OCI-LY3 (cell line): ENCODE measurements around the gene TMEM132D.

ENCODE experiments used
- H2AFZ ChIP-seq: fragments of 200-600, 300-600 bp; shearing (Covaris generic); 2 replicates; pipeline ENCODE4 v1.6.0; 2014; ENCODE audit warnings: antibody characterized with exemption, low read depth, low read length
- H3K27ac ChIP-seq: fragments of 200-600, 300-600 bp; sonication (generic); 2 replicates; pipeline ENCODE4 v1.5.1; 2014; ENCODE audit warnings: mild to moderate bottlenecking, low read length, moderate library complexity, mixed read lengths
- H3K27me3 ChIP-seq: fragments of 200-600, 300-600 bp; sonication (generic); 2 replicates; pipeline ENCODE4 v1.6.1; 2014; ENCODE audit warnings: low read depth, low read length, mixed read lengths
- H3K36me3 ChIP-seq: fragments of 200-600, 300-600 bp; sonication (generic); replicated peaks from 2 replicates; pipeline ENCODE3; 2014; ENCODE audit warnings: low read depth, low read length, mixed read lengths
- H3K4me1 ChIP-seq: fragments of 300-600, 200-600 bp; sonication (generic); 2 replicates; pipeline ENCODE4 v1.6.1; 2014; ENCODE audit warnings: low read length, mixed read lengths
- H3K4me2 ChIP-seq: fragments of 200-600, 300-600 bp; sonication (generic); 2 replicates; pipeline ENCODE4 v1.6.1; 2014; ENCODE audit warnings: low read length, mixed read lengths
- H3K4me3 ChIP-seq: fragments of 300-600, 200-600 bp; sonication (generic); 2 replicates; pipeline ENCODE4 v1.5.1; 2014; ENCODE audit warnings: antibody characterized with exemption, mild to moderate bottlenecking, low read length, moderate library complexity
- H3K79me2 ChIP-seq: fragments of 300-600, 200-600 bp; shearing (Covaris generic); 2 replicates; pipeline ENCODE4 v1.6.1; 2014; ENCODE audit warnings: mild to moderate bottlenecking, low read length, mixed read lengths
- H3K9ac ChIP-seq: fragments of 300-600, 200-600 bp; shearing (Covaris generic); 2 replicates; pipeline ENCODE4 v1.6.0; 2014; ENCODE audit warnings: mild to moderate bottlenecking, low read length, moderate library complexity
- H3K9me3 ChIP-seq: fragments of 200-600, 300-600 bp; shearing (Covaris generic); 2 replicates; pipeline ENCODE4 v1.6.1; 2014; ENCODE audit warnings: low read length, mixed read lengths; ENCODE audit not compliant: insufficient read depth
- H4K20me1 ChIP-seq: fragments of 200-600, 300-600 bp; sonication (generic); 2 replicates; pipeline ENCODE4 v1.6.1; 2016; ENCODE audit warnings: low read length, mixed read lengths; ENCODE audit not compliant: insufficient read depth
- CTCF ChIP-seq: fragments of 200-600, 300-600 bp; sonication (generic); IDR thresholded peaks from 2 replicates; pipeline ENCODE4 v1.5.1; 2014; ENCODE audit warnings: antibody characterized with exemption, low read length, low read depth
- EZH2phosphoT487 ChIP-seq: fragments of 200-600 bp; shearing (Covaris generic); IDR thresholded peaks from 2 replicates; pipeline ENCODE4 v1.6.1; 2018; ENCODE audit warnings: antibody characterized with exemption, mixed run types, low read depth

Gene TMEM132D

GRCh38 chr12:129446696-129447095 is 457.1 kb downstream of the TMEM132D start:
- no peak overlapping the region for H2AFZ ChIP-seq
- H3K27ac ChIP-seq, result no peak overlapping the region
- no peak for TF ChIP-seq CTCF
- TF ChIP-seq EZH2phosphoT487, result no peak
- no peaks in the 10 kb centered on the region for H3K79me2 ChIP-seq
- no peaks in the 10 kb centered on the region for H3K36me3 ChIP-seq
- no peaks in the 10 kb centered on the region for H3K27me3 ChIP-seq
- H3K4me1 ChIP-seq, result no peaks in the 10 kb centered on the region
- no peak overlapping the region for H3K4me2 ChIP-seq
- no peaks in the 10 kb centered on the region for H4K20me1 ChIP-seq
- H3K9me3 ChIP-seq, result no peaks in the 10 kb centered on the region
- H3K9ac ChIP-seq, result no peak overlapping the region
- no peak overlapping the region for H3K4me3 ChIP-seq

GRCh38 chr12:129440278-129440677 is 463.5 kb downstream of the TMEM132D start:
- Histone ChIP-seq H3K27ac (no peak overlapping the region), H3K4me3 (no peak overlapping the region), H4K20me1 (no peaks in the 10 kb centered on the region), H3K79me2 (no peaks in the 10 kb centered on the region), H3K27me3 (no peaks in the 10 kb centered on the region), H2AFZ (no peak overlapping the region), H3K4me2 (no peak overlapping the region), H3K4me1 (no peaks in the 10 kb centered on the region), H3K36me3 (no peaks in the 10 kb centered on the region), H3K9ac (no peak overlapping the region), H3K9me3 (no peaks in the 10 kb centered on the region)
- TF ChIP-seq CTCF (no peak), EZH2phosphoT487 (no peak)

- TF ChIP-seq EZH2phosphoT487, result no peak
- H3K36me3 ChIP-seq, result no peaks in the 10 kb centered on the region
Measured at GRCh38 chr12:129434790-129435189, 469.0 kb downstream of the TMEM132D start.

DNA sequence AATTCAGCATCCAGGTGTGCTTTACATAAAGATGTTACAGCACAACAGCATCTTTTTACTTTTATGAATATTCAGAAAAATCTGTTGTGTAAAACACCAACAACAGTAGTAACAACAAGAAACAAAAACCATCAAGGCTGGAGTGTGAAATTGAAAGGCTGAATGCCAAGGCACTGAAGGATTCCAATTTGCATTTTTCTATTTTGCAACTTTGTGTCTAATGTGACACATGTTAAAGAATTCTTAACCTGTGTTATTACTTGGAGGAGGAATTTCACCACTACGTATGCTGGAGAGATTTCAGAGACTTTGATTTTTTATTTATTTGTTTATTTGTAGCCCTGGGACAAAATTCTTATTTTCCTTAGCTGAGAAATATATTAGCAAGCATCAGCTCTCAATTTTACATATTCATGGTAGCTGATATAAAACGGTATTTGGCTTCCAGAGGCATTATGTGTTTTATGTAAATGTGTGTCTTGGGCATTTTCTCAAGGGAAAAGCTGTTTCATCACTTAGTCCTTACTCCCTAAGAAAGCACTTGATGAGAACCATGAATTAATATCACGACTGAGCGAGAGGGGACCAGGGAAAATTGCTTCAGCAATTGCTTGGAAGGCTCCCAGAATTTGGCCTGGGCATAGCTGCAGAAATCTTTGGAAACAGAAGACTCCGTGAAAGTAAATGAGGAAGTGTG is 475.4 kb downstream of the TMEM132D start:
- no peaks in the 10 kb centered on the region for H3K27me3 ChIP-seq
- TF ChIP-seq EZH2phosphoT487, result no peak
- no peak for TF ChIP-seq CTCF
- H3K79me2 ChIP-seq, result no peaks in the 10 kb centered on the region
- no peak overlapping the region for H2AFZ ChIP-seq
- H3K4me1 ChIP-seq, result no peaks in the 10 kb centered on the region
- H4K20me1 ChIP-seq, result no peaks in the 10 kb centered on the region
- H3K4me2 ChIP-seq, result no peak overlapping the region
- H3K27ac ChIP-seq, result no peak overlapping the region
- H3K4me3 ChIP-seq, result no peak overlapping the region
- H3K36me3 ChIP-seq, result no peaks in the 10 kb centered on the region
- no peak overlapping the region for H3K9ac ChIP-seq
- H3K9me3 ChIP-seq, result no peaks in the 10 kb centered on the region

More at GRCh38 chr12:129434790-129435189, 469.0 kb downstream of the TMEM132D start:
- H3K79me2 ChIP-seq, result no peaks in the 10 kb centered on the region
- H3K4me2 ChIP-seq, result no peak overlapping the region
- H3K9ac ChIP-seq, result no peak overlapping the region
- H4K20me1 ChIP-seq, result no peaks in the 10 kb centered on the region
- no peaks in the 10 kb centered on the region for H3K4me1 ChIP-seq
- no peak overlapping the region for H3K27ac ChIP-seq
- no peaks in the 10 kb centered on the region for H3K27me3 ChIP-seq
- H3K4me3 ChIP-seq, result no peak overlapping the region
- no peaks in the 10 kb centered on the region for H3K9me3 ChIP-seq
- H2AFZ ChIP-seq, result no peak overlapping the region
